RPMI8226 (cell line): ENCODE data around the gene CMIP.

Experiments
- DNase-seq: peaks from one replicate; pipeline ENCODE4 v3.0.0-alpha.2; 2015

CMIP gene

GRCh38 chr16:81592353-81592866 lies 147.8 kb downstream of the CMIP start:
- no peak for DNase-seq

DNA sequence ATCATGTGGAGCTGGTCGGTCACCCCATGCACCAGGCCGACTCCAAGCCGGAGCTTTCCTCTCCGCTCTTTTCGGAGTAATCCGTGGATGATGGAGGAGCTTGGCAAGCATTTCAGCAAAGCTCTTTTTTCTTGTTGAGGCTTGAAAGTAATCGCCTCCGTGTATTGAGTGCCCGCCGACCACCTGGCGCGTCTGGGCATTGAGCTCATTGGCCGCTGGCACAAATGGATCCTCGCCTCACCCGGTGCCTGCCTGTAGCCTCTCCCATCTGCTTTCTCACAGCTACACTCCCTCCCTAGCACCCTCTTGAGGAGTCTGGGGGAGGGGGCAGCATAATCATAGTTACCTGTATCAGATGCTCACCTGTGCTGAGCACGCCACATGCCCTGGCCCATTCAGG lies 148.9 kb downstream of the CMIP start:
- DNase-seq, result no peak

- no peak for DNase-seq
Observed at GRCh38 chr16:81595629-81596292, 151.2 kb downstream of the CMIP start.

DNA sequence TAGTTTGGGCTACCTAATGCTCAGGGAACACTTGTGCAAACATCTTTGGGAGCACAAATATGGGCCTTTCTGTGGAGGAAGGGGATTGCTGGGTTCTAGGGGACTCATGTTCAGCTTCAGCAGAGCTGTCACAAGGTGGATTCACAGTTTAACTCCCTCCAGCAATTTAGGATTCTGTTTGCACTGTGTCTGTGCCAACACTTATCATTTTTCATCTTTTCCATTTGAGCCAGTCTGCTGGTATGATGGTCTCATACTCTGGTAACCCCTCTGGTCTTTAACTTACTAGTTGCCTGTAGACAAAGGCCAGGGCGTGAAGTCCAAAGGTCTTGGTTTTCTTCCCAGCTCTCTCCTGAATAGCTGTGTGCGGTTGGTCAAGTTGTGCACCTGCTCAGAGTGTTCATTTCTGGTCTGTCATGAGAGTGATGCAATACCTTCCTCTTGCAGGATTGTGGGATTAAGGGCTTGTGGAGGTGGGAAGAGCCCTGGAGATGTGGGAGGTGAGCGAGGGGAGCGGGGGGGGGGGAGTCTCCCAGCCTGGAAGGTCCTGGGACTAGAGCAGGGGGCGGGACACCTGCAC lies 152.6 kb downstream of the CMIP start:
- DNase-seq, result no peak

DNA sequence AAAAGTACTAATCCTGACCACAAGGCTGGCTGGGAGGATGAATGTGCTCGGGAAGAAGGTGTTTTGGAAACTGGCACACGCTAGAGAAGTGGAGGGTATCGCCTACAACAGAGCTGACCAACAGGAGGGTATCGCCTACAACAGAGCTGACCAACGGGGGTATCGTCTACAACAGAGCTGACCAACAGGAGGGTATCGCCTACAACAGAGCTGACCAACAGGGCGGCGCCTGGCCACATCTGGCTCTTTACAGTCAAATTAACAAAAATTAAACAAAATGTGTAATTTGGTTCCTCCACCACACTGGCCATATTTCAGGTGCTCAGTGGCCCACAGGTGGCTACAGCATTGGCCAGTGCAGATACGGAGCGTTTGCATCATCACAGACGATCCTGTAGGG lies 153.5 kb downstream of the CMIP start:
- no peak for DNase-seq

DNA sequence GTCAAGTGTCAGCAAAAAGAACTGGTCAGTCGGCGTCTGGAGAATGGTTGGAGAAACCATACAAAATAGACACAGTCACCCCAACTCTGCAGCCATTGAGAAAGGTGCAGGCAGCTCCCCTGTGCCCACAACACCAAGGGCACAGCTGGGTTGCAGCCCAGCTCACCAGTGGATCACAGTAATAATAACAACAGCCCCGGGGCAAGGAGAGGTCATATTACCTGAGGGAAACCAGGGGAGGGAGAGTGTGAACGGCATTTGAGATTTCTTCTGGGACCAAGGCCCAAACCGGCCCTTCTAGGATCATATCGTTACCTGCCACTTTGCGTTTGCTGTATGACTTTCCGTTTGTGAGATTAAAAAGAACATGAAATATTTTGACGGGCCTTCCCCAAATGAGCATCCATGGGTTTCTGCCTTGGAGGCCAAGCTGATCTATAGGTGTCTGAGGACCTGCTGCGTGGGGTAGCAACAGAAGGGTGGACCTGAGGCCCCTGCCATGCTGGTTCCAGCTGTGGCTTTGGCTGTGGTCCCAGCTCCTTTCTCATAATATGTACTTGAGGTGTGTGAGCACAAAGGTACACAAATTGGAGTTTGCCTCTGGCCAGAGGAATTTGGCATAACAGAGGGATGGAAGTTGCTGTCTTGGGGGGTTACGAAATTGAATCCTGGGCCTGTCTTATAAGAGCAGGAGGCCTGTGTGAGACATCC lies 154.6 kb downstream of the CMIP start:
- DNase-seq, result no peak

- no peak for DNase-seq
Observed at GRCh38 chr16:81600275-81600674, 155.7 kb downstream of the CMIP start.

- DNase-seq, result no peak
Observed at GRCh38 chr16:81601008-81601428, 156.4 kb downstream of the CMIP start.

- no peak for DNase-seq
Observed at GRCh38 chr16:81601601-81602255, 157.1 kb downstream of the CMIP start.

- no peak for DNase-seq
Observed at GRCh38 chr16:81602256-81602776, 157.7 kb downstream of the CMIP start.

DNA sequence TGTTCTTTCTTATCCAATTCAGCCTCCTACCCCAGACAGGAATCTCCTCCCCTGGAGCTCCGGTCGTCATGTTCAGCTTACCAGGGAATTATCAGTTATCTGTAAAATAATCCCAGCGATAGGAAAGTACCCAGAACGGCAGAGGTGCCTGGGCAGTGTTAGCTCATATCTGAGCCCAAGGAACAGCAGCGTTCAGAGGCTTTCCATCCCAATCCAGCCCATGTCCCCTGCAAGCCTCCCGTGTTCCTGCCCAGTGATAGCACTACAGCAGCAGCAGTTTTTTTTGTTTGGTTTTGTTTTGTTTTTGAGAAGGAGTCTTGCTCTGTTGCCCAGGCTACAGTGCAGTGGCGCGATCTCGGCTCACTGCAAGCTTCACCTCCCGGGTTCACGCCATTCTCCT lies 158.2 kb downstream of the CMIP start:
- no peak for DNase-seq

DNA sequence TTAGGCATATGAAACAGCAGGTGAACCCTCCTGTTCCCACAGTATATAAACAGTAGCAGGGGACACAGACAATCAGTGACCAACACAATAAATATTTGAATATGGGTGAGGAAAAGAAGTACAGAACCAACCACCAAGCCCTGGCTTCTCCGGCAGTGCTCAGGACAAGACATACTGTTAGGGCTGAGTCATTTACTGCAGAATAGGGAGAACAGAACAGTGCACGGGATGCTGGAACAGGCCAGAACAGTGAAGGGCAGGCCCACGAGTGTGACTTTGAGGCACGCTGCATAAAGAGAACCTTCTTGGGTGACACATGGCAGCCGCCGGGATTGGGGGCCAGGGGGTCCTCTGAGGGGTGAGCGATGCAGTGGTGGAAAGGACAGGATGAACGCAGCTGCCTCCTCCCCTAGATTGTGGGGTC lies 160.4 kb downstream of the CMIP start:
- no peak for DNase-seq

- no peak for DNase-seq
Observed at GRCh38 chr16:81606039-81606438, 161.4 kb downstream of the CMIP start.

- no peak for DNase-seq
Observed at GRCh38 chr16:81607006-81607405, 162.4 kb downstream of the CMIP start.

GRCh38 chr16:81607805-81608522 lies 163.4 kb downstream of the CMIP start:
- no peak for DNase-seq

DNA sequence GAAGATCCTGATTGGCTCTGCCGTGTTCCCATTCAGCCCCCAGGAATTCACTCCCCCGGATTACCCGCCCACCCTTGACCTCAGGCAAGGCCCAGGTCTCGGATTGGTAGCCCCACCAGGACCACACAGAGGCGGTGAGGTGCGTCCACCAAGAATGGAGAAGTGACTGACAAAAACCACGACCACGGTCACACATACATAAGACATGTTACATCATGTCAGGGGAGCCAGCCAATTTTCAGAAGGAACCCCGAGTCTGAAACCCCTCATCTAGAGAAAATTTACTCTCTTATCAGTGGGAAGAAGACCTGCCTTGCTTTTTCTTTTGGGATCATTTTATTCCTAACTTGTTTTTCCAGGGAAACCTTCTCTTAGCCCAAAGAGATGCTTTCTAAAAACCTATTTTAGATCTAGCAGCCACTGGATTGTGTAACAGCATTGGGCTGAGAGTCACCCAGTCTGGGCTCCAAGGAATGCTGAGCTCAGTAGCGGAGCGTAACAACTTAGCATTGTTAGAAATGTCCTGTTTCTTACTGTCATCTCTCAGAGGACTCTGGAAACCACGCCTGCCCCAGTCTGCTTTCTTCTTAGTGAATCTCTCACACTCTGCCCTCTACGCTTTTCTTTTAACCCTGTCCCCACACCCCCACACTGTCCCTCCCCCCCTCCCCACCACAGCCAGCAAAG lies 164.1 kb downstream of the CMIP start:
- DNase-seq, result no peak

DNA sequence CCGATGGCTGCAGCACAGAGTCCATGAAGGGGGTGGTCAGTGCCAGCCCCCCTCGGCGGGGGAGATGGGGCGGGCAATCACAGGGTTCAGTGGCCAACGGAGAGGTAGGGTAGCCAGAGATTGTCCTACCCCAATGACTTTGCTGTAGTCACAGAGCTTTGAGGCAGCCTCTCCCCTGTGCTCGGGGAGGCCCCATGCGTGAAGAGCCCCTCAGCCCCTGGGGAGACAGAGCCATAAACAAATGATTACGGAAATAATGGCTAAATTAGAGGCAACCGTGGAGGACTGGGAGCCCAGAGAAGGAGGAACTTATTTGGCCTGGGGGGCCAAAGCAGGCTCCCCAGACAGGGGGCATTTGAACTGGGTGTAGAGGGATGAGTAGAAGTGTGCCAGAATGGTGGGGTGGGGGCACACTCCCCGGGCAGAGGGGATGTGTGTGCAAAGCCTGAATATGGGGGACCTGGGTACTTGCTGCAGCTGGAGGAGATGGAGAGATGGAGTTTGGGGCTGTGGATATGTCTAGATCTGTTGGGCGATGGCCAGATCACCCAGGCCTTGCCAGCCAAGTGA lies 164.8 kb downstream of the CMIP start:
- no peak for DNase-seq

GRCh38 chr16:81610144-81610842 lies 165.7 kb downstream of the CMIP start:
- DNase-seq, result no peak

GRCh38 chr16:81610936-81611335 lies 166.3 kb downstream of the CMIP start:
- no peak for DNase-seq

DNA sequence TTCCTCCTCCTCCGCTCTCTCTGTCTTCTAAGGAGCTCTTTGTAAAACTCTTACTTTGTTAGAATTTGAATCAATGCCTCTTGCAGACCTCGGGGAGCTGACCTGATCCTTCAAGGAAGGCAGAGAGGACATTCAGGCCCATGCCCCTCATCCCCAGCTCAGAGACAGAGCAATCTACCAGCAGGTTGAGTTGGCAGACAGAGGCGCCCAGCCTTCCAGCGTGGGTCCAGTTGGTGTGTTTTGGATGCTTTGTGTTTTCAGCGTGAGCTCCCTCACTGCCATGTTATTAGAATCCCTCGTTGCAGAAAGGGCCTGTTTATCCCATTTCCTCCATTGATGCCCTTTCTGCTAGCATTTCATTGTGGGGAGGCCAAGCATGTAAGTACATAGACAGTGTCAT lies 167.1 kb downstream of the CMIP start:
- DNase-seq, result no peak
